ENCODE data around the gene AASDH. TPM values are rescaled to one million over a fixed set of nuclear protein-coding genes. Genes with fewer than 3 reads are reported as not detected.
A peak's percentile ranks its signal among the peaks of the same experiment; 100 is the strongest.

AASDH gene
- 10 to 100 TPM; 24.6 to 33.9 (median 26.7) TPM for polyA plus RNA-seq (ENCODE audit: insufficient read length in 3 of 3)
- long read RNA-seq, donor 1, partial matches to known transcripts = 0 of 3 reads
- long read RNA-seq, donor 1, other reads (novel, unspliced or antisense) = 0 of 3 reads
- long read RNA-seq, donor 2, partial matches to known transcripts = 0 of 1 reads
- long read RNA-seq, donor 2, other reads (novel, unspliced or antisense) = 0 of 1 reads
- long read RNA-seq, donor 3, partial matches to known transcripts = 0 of 3 reads
- long read RNA-seq, donor 3, other reads (novel, unspliced or antisense) = 0 of 3 reads
- long read RNA-seq, donor 4 = 0 reads
- long read RNA-seq, donor 5 = 0 reads
- long read RNA-seq, donor 6, partial matches to known transcripts = 10 of 11 reads
- long read RNA-seq, donor 6, other reads (novel, unspliced or antisense) = 0 of 11 reads
- long read RNA-seq, donor 7, partial matches to known transcripts = 0 of 1 reads
- long read RNA-seq, donor 7, other reads (novel, unspliced or antisense) = 0 of 1 reads
- long read RNA-seq, donor 8 = 0 reads
- long read RNA-seq, donor 9, partial matches to known transcripts = 7 of 8 reads
- long read RNA-seq, donor 9, other reads (novel, unspliced or antisense) = 0 of 8 reads
- long read RNA-seq, donor 10, partial matches to known transcripts = 6 of 7 reads
- long read RNA-seq, donor 10, other reads (novel, unspliced or antisense) = 0 of 7 reads
- long read RNA-seq, donor 11, partial matches to known transcripts = 0 of 3 reads
- long read RNA-seq, donor 11, other reads (novel, unspliced or antisense) = 0 of 3 reads
- long read RNA-seq, donor 12, partial matches to known transcripts = 0 of 1 reads
- long read RNA-seq, donor 12, other reads (novel, unspliced or antisense) = 0 of 1 reads
- long read RNA-seq, donor 13 = 0 reads
- long read RNA-seq, donor 14, partial matches to known transcripts = 7 of 7 reads
- long read RNA-seq, donor 14, other reads (novel, unspliced or antisense) = 0 of 7 reads
- long read RNA-seq, donor 15 = 0 reads
- long read RNA-seq, donor 16, partial matches to known transcripts = 15 of 20 reads
- long read RNA-seq, donor 16, other reads (novel, unspliced or antisense) = 0 of 20 reads

- peak; percentile 91 to 97 (median 94) for DNase-seq (ENCODE audit: extremely low read depth in 1 of 11, low read depth in 9 of 11, low spot score in 4 of 11)
Observed at GRCh38 chr4:56387023-56388001, at the start of gene AASDH. Gene AASDH, minus strand, starts transcription at chr4:56387491. Its CDS starts 3,192 bp downstream, at chr4:56384299.

- peak; percentile 92 to 98 (median 96) for DNase-seq (ENCODE audit: extremely low read depth in 1 of 11, low read depth in 9 of 11, low spot score in 4 of 11)
Observed at GRCh38 chr4:56435140-56435926, 48.0 kb upstream of the AASDH start, which contains the start of gene PPAT. Gene PPAT, minus strand, starts transcription at chr4:56435615. Its CDS starts 138 bp downstream, at chr4:56435477.

GRCh38 chr4:56434599-56435139 is 47.4 kb upstream of the AASDH start:
- DNase-seq (ENCODE audit: extremely low read depth in 1 of 11, low read depth in 9 of 11, low spot score in 4 of 11) = peak in 2 of 11 donors; percentile 44 to 49

GRCh38 chr4:56433280-56433679 is 46.0 kb upstream of the AASDH start:
- DNase-seq (ENCODE audit: extremely low read depth in 1 of 11, low read depth in 9 of 11, low spot score in 4 of 11) = no peak

GRCh38 chr4:56430203-56430602 is 42.9 kb upstream of the AASDH start:
- DNase-seq (ENCODE audit: extremely low read depth in 1 of 11, low read depth in 9 of 11, low spot score in 4 of 11) = no peak

GRCh38 chr4:56427179-56427578 is 39.9 kb upstream of the AASDH start:
- no peak for DNase-seq (ENCODE audit: extremely low read depth in 1 of 11, low read depth in 9 of 11, low spot score in 4 of 11)

GRCh38 chr4:56426273-56426672 is 39.0 kb upstream of the AASDH start:
- no peak for DNase-seq (ENCODE audit: extremely low read depth in 1 of 11, low read depth in 9 of 11, low spot score in 4 of 11)

- no peak for DNase-seq (ENCODE audit: extremely low read depth in 1 of 11, low read depth in 9 of 11, low spot score in 4 of 11)
Observed at GRCh38 chr4:56425518-56425917, 38.2 kb upstream of the AASDH start.

- no peak for DNase-seq (ENCODE audit: extremely low read depth in 1 of 11, low read depth in 9 of 11, low spot score in 4 of 11)
Observed at GRCh38 chr4:56424697-56425514, 37.6 kb upstream of the AASDH start.

- DNase-seq (ENCODE audit: extremely low read depth in 1 of 11, low read depth in 9 of 11, low spot score in 4 of 11) = no peak
Observed at GRCh38 chr4:56424176-56424575, 36.9 kb upstream of the AASDH start.

- DNase-seq (ENCODE audit: extremely low read depth in 1 of 11, low read depth in 9 of 11, low spot score in 4 of 11) = no peak
Observed at GRCh38 chr4:56417396-56417795, 30.1 kb upstream of the AASDH start.

GRCh38 chr4:56416349-56416748 is 29.1 kb upstream of the AASDH start:
- no peak for DNase-seq (ENCODE audit: extremely low read depth in 1 of 11, low read depth in 9 of 11, low spot score in 4 of 11)

- DNase-seq (ENCODE audit: extremely low read depth in 1 of 11, low read depth in 9 of 11, low spot score in 4 of 11) = no peak
Observed at GRCh38 chr4:56414135-56414670, 26.9 kb upstream of the AASDH start.

GRCh38 chr4:56410247-56411062 is 23.2 kb upstream of the AASDH start:
- DNase-seq (ENCODE audit: extremely low read depth in 1 of 11, low read depth in 9 of 11, low spot score in 4 of 11) = peak; percentile 76 to 96 (median 89)

GRCh38 chr4:56409511-56410090 is 22.3 kb upstream of the AASDH start:
- no peak for DNase-seq (ENCODE audit: extremely low read depth in 1 of 11, low read depth in 9 of 11, low spot score in 4 of 11)
